HG03039 (cell line): ENCODE results near the gene PEX11A.

Source experiments
- ATAC-seq: cut with Tn5 transposase; IDR thresholded peaks from one replicate; pipeline ENCODE4 v1.9.1; 2021; ENCODE audit warnings: mild to moderate bottlenecking, moderate library complexity; ENCODE audit not compliant: unreplicated experiment

The PEX11A gene

DNA sequence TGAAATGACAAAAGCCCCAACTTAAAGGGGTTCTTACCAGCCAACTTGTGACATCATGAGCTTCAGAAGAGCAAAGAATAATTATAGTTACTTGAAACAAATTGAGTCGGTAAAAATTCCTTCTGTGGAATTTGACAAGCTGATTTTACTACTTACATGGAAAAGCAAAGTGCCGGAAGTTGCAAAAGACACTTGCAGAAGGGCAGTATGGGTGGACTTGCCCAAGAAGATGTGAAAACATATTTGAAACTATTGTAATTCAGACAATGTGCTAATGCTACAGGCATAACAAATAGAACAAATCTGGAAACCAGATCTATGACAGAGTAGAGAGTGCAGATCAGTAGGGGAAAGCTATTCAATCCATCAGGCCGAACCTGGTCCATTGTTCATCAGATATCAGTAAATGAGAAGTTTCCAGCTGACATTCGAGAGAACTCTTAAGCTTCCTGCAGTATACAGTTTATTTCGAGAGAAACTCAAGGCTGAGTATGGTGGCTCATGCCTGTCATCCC, 32.8 kb downstream of the PEX11A start:
- no peak for ATAC-seq

DNA sequence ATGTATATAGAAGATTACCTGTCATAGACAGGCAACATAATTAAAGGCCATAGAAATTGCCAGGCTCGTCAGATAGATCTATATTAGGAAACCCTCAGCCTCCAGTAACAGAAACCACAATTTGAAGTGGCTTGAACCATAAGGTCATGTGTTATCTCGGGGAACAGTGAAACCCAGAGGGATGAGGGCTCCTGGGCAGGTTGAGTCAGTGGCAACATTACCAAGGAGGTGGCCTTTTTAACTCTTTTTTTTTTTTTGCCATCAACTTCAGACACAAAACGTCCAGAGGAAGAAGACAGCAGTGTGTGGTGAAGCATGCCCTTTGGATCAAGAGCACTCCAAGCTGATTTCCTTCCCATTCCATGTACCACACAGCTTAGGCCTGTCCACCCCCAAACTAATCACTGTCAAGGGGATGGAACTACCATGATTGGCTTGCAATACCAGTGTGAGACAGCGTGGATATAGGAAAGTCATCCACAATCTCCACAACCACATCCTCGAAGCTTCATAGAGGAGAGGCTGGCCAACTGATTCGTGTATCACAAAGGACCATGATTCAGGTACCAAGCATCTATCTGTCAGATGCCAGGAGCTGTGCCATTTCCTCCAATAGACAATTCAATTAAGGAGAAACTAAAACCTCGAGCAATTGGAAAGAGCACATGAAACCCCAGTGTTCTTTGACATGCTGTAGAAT, 34.3 kb downstream of the PEX11A start:
- ATAC-seq: no peak

DNA sequence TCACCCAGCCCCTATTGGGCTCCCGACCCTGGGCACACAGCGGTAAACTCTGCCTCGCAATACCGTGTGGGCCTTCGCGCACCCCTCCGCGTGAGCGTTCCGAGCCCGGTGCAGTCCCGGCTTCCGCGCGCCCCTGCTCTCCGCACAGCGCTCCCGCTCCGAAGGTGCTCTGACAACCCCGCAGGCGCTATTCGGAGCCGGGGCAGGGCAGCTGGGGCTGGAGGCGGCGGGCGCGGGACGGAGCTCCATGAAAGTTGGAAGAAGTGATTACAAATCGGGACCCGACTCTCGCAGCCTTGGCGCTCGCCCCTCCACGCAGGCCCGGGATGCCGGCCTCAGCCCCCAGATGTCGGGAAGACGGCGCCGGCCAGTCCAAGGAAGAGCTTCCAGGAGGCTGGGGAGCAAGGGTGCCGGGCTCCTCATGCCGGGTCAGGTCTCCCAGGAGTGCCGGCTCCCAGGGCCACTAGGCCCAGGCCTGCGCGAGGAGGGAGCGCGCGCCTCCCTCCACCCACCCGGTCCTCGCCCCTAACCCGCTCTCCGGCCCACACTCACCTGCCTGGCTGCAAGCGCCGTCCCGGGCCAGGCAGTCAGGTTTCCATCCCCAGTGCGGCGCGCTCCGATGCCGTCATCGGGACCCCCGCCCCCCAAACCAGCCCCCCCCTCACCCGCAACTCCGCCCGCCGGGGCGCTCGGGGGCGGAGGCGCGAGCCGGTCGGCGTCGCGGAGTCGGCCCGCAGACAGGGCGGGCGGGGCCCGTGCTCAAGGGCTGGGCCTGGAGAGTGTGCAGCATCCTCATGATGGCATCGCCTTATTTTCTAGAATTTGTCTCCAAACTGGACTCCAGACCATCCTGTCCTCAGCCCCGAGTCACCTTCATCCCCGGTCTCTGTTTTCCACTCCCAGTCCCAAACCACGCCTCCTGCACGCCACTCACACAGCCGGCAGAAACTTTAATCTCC, 35.4 kb downstream of the PEX11A start, which contains the start of gene KIF7:
Gene KIF7 (minus strand): TSS at position 621 of the 959 bp plus-strand sequence. CDS start 2,537 bp downstream, outside the sequence.
- no peak for ATAC-seq

- no peak for ATAC-seq
These were observed 36.2 kb downstream of the PEX11A start for GRCh38 chr15:89654301-89654761.

DNA sequence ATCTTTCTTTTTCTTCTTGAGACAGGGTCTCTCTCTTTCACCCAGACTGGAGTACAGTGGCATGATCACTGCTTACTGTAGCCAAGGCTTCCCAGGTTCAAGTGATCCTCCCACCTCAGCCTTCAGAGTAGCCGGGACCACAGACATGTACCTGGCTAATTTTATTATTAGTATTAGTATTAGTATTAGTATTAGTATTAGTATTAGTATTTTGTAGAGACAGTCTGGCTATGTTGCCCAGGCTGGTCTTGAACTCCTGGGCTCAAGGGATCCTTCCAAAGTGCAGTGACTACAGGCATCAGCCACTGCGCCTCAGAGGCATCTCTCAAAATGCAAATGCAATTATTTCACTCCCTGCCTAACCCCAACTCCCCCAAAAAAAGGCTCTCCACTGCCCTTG, 37.0 kb downstream of the PEX11A start:
- no peak for ATAC-seq

DNA sequence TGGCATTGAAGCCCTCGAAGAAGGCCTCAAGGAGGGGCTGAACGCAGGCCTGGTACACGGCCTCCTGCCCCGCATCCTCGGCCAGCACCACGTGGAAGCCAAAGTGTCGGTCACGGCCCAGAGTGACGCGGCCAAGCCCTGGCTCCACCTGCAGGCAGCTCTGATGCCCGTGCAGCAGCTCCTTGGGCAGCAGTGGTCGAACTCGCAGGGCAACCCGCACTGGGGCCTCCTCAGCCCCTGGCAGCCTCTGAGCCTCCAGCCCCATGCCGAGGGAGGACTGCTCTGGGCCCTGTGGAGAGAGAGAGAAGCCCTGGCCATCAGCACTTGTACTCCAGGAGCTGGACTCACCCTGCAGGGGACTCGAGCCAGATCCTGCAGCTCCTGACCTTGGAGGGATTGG, 37.9 kb downstream of the PEX11A start:
- no peak for ATAC-seq

DNA sequence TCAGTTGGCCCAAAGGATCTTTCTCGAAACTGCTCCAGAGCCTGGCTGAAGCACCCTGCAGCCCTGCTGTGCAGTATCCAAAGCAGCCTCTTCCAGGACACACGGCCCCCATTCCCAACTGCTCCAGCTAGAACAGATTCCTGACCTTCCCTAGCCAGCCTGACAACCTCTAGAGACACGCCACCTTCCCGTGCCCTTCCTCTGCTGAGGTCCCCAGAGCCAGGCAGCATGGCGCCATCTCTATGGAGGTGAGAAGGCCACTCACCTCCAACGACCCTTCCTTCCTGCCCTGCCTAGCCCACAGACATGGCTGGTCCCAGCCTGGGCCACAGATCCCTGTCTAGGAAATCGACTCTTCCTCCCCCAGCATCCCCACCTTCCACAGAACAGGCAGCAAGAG, 38.4 kb downstream of the PEX11A start:
- ATAC-seq: no peak

GRCh38 chr15:89649716-89650115, 40.8 kb downstream of the PEX11A start:
- ATAC-seq: no peak

DNA sequence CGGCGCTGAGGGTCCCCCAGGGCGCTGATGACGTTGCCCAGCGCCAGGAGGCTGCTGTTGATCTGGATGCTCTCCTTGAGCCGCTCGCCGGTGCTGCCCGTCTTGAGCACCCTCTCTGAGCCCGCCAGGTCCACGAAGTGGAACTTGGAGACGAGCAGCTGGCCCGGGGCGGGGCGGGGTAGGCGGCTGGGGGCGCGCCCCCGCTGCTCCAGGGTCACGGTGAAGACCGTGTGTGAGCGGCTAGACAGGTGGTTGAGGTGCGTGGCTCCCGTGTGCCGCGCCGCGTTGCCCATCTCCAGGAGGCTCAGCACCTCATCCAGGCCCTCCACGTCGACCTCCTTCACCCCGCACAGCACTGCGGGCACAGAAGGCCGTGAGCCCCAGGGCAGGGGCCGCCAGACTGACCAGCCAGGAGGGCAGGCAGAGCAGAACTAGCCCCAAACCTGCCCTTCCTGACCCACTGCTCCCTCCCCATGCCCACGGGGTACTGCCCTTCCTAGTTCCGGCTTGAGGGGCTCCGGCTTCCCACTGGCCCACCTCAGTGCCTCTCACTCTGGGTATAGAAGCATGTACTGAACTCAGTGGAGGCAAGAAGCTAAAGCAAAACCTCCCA, 41.4 kb downstream of the PEX11A start:
- ATAC-seq: no peak

- no peak for ATAC-seq
These were observed 42.2 kb downstream of the PEX11A start for GRCh38 chr15:89648106-89649012.

- no peak for ATAC-seq
These were observed 43.2 kb downstream of the PEX11A start for GRCh38 chr15:89647191-89647851.

DNA sequence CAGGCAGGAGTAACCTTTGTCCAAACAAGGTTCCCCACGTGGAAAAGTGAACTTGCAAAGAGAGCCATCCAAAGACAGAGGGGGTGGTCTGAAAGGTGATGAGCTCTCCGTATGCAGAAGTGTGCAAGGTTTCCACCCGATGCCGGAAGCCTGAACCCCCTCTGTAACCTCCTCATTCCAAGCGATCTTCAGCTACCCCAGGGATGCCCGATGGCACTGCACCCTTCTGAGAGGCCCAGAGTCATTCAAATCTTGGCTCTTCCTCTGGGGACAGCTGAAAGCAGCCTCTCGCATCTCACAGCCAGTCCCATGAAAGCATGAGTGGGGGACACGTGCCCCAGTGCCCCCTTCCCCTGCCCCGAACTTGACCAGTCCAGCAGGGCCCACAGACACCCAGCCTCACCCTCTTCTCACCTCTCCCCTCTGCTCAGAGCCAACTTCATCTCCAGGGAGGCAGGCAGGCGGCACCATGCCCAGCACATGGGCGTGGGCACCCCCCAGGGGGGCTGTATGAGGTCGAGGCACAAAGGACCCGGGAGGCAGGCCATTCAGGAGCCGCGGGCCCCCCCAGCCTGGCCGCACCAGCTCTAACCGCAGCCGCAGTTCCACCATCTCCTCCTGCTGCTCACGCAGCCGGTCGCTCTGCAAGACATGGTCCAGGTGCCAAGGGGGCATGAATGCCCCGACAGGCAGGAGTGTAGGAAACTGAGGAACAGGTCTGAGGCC, 44.0 kb downstream of the PEX11A start:
- ATAC-seq: no peak

- no peak for ATAC-seq
These were observed 44.9 kb downstream of the PEX11A start for GRCh38 chr15:89645680-89646079.

DNA sequence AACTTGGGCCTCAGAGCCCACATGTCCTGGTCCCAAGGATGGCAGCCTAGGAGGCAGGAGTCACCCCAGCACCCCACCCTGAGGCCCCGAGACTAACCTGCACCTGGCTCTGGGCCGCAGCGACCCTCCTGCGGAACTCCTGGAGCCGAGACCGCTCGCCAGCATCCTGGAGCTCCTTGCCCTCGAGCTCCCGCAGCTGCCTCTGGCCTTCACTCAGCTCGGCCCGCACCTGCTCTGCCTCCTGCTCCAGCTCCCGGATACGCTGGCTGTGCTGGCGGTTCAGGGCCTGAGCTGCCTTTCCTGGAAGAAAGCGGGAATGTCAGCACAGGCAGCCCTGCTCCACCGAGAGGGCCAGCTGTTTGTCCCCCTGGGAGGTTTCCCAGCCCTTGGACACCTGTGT, 48.4 kb downstream of the PEX11A start:
- no peak for ATAC-seq

DNA sequence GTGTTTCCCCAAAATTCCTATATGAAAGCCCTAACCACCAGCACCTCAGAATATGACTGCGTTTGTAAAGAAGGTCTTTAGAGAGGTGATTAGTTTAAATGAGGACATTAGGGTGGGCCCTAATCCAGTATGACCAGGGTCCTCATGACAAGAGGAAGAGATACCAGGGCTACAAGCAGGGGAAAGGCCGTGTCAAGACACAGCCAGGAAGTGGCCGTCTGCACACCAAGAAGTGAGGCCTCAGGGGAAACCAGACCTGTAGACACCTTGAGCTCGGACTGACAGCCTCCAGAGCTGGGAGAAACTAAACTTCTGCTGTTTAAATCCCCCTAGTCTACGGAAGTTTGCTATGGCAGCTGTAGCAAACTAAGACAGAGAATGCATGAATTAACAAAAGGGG, 49.5 kb downstream of the PEX11A start:
- no peak for ATAC-seq

GRCh38 chr15:89640245-89640644, 50.3 kb downstream of the PEX11A start:
- ATAC-seq: no peak

DNA sequence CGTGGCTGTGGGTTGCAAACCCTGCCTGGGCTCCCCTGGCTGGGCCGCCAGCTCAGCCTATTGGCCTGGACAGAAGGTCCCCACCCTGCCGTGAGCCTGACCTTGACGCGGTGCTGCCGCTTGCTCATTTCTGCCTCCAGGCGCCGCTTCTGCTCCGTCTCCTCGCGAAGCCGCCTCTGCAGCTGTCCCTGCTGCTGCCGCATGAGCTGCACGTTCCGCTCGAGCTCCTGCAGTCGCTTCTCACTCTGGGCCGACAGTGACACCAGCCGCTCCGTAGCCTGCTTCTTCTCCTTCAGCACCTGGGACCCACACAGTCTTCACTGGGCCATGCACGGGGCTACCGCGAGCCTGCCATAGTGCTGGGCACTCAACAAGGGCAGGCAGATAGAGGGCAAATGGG, 57.0 kb downstream of the PEX11A start:
- ATAC-seq: no peak

DNA sequence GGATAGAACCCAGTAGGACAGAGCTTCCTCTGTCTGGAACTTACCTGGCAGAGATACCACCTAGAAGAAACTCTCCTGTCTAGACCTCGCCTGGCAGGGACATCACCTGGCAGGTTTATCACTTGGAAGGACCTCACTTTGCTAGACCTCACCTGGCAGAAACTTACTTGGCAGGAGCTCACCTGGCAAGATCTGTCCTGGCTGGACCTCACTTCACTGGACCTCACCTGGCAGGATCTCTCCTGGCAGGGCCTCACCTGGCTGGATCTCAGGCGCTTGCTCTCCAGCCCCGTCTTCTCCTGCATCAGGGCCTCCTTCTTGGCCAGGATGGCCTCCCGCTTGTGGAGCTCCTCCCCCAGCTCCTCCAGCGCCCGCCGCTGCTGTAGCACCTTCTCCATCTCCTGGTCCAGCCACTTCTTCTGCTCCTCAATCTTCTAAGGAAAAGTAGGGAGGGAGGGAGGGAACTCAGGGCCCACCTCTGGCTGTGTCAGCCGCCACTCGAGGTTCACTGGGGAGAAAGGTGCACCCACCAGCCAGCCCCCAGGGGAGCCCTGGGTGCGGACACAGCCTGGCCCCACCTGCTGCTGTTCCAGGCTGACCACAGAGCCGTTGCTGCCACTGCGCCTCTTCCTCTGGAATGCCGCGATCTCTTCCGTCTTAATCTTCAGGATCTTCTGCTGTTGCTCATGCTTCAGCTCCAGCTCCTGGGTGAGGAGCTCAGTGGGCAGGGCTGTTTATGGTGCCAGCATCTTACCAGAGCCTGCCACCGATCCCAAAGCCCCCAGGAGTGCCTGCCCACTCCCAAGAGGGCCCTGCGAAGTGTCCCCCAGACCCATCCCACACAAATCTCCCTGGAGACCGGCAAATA, 57.8 kb downstream of the PEX11A start:
- no peak for ATAC-seq
